ENCODE measurements around the gene SUGP1.

The SUGP1 gene

GRCh38 chr19:19227217-19227616, 93.1 kb downstream of the SUGP1 start:
- H3K4me1 ChIP-seq (ENCODE audit: insufficient read depth, low read length): no peaks in the 10 kb centered on the region
- peaks cover 4% of the 10 kb centered on the region; the same call in 1 of the 2 replicates for H3K9me3 ChIP-seq (ENCODE audit: control insufficient read depth, insufficient read depth, low read length)
- no peak overlapping the region for H3K9ac ChIP-seq (ENCODE audit: low read depth, low read length)
- no peaks in the 10 kb centered on the region for H3K36me3 ChIP-seq (ENCODE audit: insufficient read depth, low read length)

- H3K9ac ChIP-seq (ENCODE audit: low read depth, low read length): no peak overlapping the region
- H3K9me3 ChIP-seq (ENCODE audit: control insufficient read depth, insufficient read depth, low read length): peaks cover 4% of the 10 kb centered on the region; the same call in 1 of the 2 replicates
- no peaks in the 10 kb centered on the region for H3K36me3 ChIP-seq (ENCODE audit: insufficient read depth, low read length)
- no peaks in the 10 kb centered on the region for H3K4me1 ChIP-seq (ENCODE audit: insufficient read depth, low read length)
Measured at GRCh38 chr19:19226663-19227062, 93.6 kb downstream of the SUGP1 start.

GRCh38 chr19:19226204-19226603, 94.1 kb downstream of the SUGP1 start:
- H3K36me3 ChIP-seq (ENCODE audit: insufficient read depth, low read length): no peaks in the 10 kb centered on the region
- H3K9ac ChIP-seq (ENCODE audit: low read depth, low read length): no peak overlapping the region
- no peaks in the 10 kb centered on the region for H3K4me1 ChIP-seq (ENCODE audit: insufficient read depth, low read length)
- peaks cover 4% of the 10 kb centered on the region; the same call in 1 of the 2 replicates for H3K9me3 ChIP-seq (ENCODE audit: control insufficient read depth, insufficient read depth, low read length)
